ENCODE measurements around the gene RPS3.

The RPS3 gene

GRCh38 chr11:75369560-75370255 is 29.6 kb upstream of the RPS3 start:
- TF ChIP-seq POLR2A (IDR thresholded peaks at IDR 0.05; ENCODE audit: extremely low read depth, insufficient read length) (no peak), MYC (IDR thresholded peaks at IDR 0.05; ENCODE audit: low read depth, low read length) (peak; percentile 26; the same call in 1 of the 2 replicates), CTCF (IDR thresholded peaks at IDR 0.05; ENCODE audit: low read depth, low read length) (no peak), MAX (IDR thresholded peaks at IDR 0.05; ENCODE audit: low read depth, low read length) (0 out of 2 replicates have a peak, but pooled peaks have one; percentile 30)
- peak; percentile 88 for DNase-seq (ENCODE audit: low read depth)
- H3K4me3 ChIP-seq (ENCODE audit: low read depth, low read length) = no peak overlapping the region

- TF ChIP-seq MAX (IDR thresholded peaks at IDR 0.05; ENCODE audit: low read depth, low read length) = no peak
- TF ChIP-seq MYC (IDR thresholded peaks at IDR 0.05; ENCODE audit: low read depth, low read length) = no peak
- TF ChIP-seq CTCF (IDR thresholded peaks at IDR 0.05; ENCODE audit: low read depth, low read length) = no peak
- no peak for TF ChIP-seq POLR2A (IDR thresholded peaks at IDR 0.05; ENCODE audit: extremely low read depth, insufficient read length)
- no peak for DNase-seq (ENCODE audit: low read depth)
- no peak overlapping the region for H3K4me3 ChIP-seq (ENCODE audit: low read depth, low read length)
Observed at GRCh38 chr11:75371949-75372876, 27.1 kb upstream of the RPS3 start.

DNA sequence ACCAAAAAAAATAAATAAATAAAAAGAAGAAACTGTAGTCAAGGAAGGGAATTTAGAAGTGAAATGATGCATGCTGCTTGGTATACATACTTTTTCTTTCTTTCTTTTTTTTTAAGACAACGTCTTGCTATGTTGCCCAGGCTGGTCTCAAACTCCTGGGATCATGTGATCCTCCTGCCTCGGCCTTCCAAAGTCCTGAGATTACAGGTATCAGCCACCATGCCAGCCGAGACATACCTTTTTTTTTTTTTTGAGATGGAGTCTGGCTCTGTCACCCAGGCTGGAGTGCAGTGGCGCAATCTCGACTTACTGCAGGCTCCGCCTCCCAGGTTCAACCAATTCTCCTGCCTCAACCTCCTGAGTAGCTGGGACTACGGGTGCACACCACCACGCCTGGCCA is 26.1 kb upstream of the RPS3 start:
- no peak for DNase-seq (ENCODE audit: low read depth)
- no peak overlapping the region for H3K4me3 ChIP-seq (ENCODE audit: low read depth, low read length)
- TF ChIP-seq MAX (IDR thresholded peaks at IDR 0.05; ENCODE audit: low read depth, low read length) = no peak
- no peak for TF ChIP-seq MYC (IDR thresholded peaks at IDR 0.05; ENCODE audit: low read depth, low read length)
- no peak for TF ChIP-seq POLR2A (IDR thresholded peaks at IDR 0.05; ENCODE audit: extremely low read depth, insufficient read length)
- no peak for TF ChIP-seq CTCF (IDR thresholded peaks at IDR 0.05; ENCODE audit: low read depth, low read length)

GRCh38 chr11:75374646-75375045 is 24.7 kb upstream of the RPS3 start:
- no peak for DNase-seq (ENCODE audit: low read depth)
- no peak overlapping the region for H3K4me3 ChIP-seq (ENCODE audit: low read depth, low read length)
- TF ChIP-seq MAX (IDR thresholded peaks at IDR 0.05; ENCODE audit: low read depth, low read length) (no peak), POLR2A (IDR thresholded peaks at IDR 0.05; ENCODE audit: extremely low read depth, insufficient read length) (no peak), CTCF (IDR thresholded peaks at IDR 0.05; ENCODE audit: low read depth, low read length) (no peak), MYC (IDR thresholded peaks at IDR 0.05; ENCODE audit: low read depth, low read length) (no peak)

DNA sequence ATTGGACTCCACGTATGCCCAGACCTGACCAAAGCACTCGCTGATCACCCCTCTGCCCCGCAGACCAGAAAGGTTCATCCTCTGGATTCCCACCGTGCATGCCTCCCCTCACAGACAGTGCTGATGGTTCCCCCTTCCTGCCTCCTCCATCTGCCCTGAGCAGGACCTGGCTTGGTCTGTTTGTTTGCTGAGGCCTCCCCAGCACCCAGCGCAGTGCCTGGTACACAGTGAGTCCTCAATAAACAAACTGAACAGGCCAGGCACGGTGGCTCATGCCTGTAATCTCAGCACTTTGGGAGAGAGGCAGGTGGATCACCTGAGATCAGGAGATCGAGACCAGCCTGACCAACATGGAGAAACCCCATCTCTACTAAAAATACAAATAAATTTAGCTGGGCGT is 23.7 kb upstream of the RPS3 start:
- no peak for DNase-seq (ENCODE audit: low read depth)
- no peak overlapping the region for H3K4me3 ChIP-seq (ENCODE audit: low read depth, low read length)
- TF ChIP-seq MAX (IDR thresholded peaks at IDR 0.05; ENCODE audit: low read depth, low read length) = no peak
- no peak for TF ChIP-seq POLR2A (IDR thresholded peaks at IDR 0.05; ENCODE audit: extremely low read depth, insufficient read length)
- no peak for TF ChIP-seq CTCF (IDR thresholded peaks at IDR 0.05; ENCODE audit: low read depth, low read length)
- no peak for TF ChIP-seq MYC (IDR thresholded peaks at IDR 0.05; ENCODE audit: low read depth, low read length)

All from NB4 (cell line).